ENCODE data around the gene TTC21B.

The TTC21B gene

DNA sequence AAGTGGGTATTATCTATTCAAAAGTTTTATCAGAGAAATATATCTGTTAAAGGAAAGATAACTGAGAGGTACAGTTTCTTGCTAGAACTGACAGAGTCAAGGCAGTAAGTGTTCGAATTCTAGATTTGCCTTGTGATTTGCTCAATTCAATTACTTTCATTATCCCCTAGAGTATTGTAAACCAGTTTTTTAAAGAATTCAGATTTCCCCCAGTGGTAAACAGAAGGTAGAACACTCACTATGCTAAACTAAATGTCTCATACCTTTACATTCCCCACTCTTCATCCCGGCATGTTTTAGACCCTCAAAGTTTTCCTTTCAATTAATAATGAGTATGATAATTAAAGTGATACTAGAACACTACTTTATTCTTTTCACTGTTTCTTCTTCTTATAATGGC lies 28.6 kb downstream of the TTC21B start:
- peaks cover 11% of the 10 kb centered on the region; the same call in 1 of the 2 replicates for H3K36me3 ChIP-seq (ENCODE audit: low read length)
- TF ChIP-seq EZH2phosphoT487 (conservative IDR thresholded peaks at IDR 0.05; ENCODE audit: low read length), result no peak
- TF ChIP-seq, protein P1, sequence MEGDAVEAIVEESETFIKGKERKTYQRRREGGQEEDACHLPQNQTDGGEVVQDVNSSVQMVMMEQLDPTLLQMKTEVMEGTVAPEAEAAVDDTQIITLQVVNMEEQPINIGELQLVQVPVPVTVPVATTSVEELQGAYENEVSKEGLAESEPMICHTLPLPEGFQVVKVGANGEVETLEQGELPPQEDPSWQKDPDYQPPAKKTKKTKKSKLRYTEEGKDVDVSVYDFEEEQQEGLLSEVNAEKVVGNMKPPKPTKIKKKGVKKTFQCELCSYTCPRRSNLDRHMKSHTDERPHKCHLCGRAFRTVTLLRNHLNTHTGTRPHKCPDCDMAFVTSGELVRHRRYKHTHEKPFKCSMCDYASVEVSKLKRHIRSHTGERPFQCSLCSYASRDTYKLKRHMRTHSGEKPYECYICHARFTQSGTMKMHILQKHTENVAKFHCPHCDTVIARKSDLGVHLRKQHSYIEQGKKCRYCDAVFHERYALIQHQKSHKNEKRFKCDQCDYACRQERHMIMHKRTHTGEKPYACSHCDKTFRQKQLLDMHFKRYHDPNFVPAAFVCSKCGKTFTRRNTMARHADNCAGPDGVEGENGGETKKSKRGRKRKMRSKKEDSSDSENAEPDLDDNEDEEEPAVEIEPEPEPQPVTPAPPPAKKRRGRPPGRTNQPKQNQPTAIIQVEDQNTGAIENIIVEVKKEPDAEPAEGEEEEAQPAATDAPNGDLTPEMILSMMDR (IDR thresholded peaks at IDR 0.05; ENCODE audit: insufficient read depth, low read length, poor library complexity, severe bottlenecking), result no peak
- no peaks in the 10 kb centered on the region for H3K9me3 ChIP-seq (ENCODE audit: insufficient read depth, low read length)
- no peak overlapping the region for H3K27ac ChIP-seq (ENCODE audit: low read depth, low read length)
- H2AFZ ChIP-seq (ENCODE audit: low read depth, low read length, severe bottlenecking), result no peak overlapping the region
- H4K20me1 ChIP-seq (ENCODE audit: low read depth, low read length), result no peaks in the 10 kb centered on the region
- H3K27me3 ChIP-seq (ENCODE audit: low read length), result no peaks in the 10 kb centered on the region
- H3K4me2 ChIP-seq (ENCODE audit: low read depth, low read length, poor library complexity, severe bottlenecking), result no peak overlapping the region
- H3F3A ChIP-seq (ENCODE audit: insufficient read depth), result no peaks in the 10 kb centered on the region
- H3K9me2 ChIP-seq (replicated peaks; ENCODE audit: insufficient read depth, low read length), result no peaks in the 10 kb centered on the region
- no peak overlapping the region for H3K4me3 ChIP-seq (ENCODE audit: insufficient read depth, low read length, poor library complexity, severe bottlenecking)
- no peaks in the 10 kb centered on the region for H3K79me2 ChIP-seq (ENCODE audit: insufficient read depth, low read length)
- no peak overlapping the region for H3K9ac ChIP-seq (ENCODE audit: low read length)

DNA sequence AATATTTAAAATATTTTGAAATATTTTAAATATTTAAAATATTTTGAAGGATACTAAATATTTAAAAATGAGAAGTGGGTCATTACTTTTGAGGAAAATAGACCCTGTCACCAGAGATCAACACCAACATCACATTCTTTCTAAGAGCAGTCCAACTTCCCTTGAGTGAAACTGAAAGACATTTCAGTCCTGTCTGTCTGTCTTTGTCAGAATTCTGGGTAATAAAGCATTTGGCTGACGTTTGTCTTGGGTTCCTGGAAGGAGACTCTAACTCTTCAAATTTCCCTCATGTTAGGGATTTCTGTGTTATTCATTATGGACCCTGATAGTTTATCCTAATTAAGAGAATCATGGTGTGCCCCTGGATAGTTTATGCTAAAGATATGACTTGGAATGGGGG lies 32.8 kb downstream of the TTC21B start:
- no peaks in the 10 kb centered on the region for H4K20me1 ChIP-seq (ENCODE audit: low read depth, low read length)
- no peak for TF ChIP-seq EZH2phosphoT487 (conservative IDR thresholded peaks at IDR 0.05; ENCODE audit: low read length)
- no peak overlapping the region for H2AFZ ChIP-seq (ENCODE audit: low read depth, low read length, severe bottlenecking)
- H3K79me2 ChIP-seq (ENCODE audit: insufficient read depth, low read length), result no peaks in the 10 kb centered on the region
- H3K4me2 ChIP-seq (ENCODE audit: low read depth, low read length, poor library complexity, severe bottlenecking), result no peak overlapping the region
- no peaks in the 10 kb centered on the region for H3K27me3 ChIP-seq (ENCODE audit: low read length)
- H3K36me3 ChIP-seq (ENCODE audit: low read length), result peaks cover 2% of the 10 kb centered on the region; the same call in 1 of the 2 replicates
- H3K4me3 ChIP-seq (ENCODE audit: insufficient read depth, low read length, poor library complexity, severe bottlenecking), result no peak overlapping the region
- no peaks in the 10 kb centered on the region for H3K9me2 ChIP-seq (replicated peaks; ENCODE audit: insufficient read depth, low read length)
- no peaks in the 10 kb centered on the region for H3F3A ChIP-seq (ENCODE audit: insufficient read depth)
- no peak overlapping the region for H3K9ac ChIP-seq (ENCODE audit: low read length)
- H3K9me3 ChIP-seq (ENCODE audit: insufficient read depth, low read length), result no peaks in the 10 kb centered on the region
- no peak overlapping the region for H3K27ac ChIP-seq (ENCODE audit: low read depth, low read length)

DNA sequence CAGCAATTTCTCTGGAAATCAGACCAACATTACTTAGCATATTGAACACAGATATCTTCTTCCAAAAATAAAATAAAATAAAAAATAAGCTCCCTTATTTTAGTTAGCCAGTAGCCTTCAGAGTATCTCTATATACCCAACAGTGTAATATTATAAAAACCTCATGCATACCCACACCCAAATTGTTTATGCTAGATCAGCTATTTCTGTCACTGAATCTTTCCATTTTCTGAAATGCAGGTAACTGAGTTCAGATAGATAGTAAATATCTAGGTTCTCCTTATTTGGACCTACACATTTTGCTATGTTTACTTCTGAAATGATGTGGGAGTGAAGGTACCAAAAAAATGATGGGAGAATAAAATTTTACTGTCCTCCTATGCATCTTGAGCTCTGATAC lies 39.9 kb downstream of the TTC21B start:
- H3K9me2 ChIP-seq (replicated peaks; ENCODE audit: insufficient read depth, low read length), result no peaks in the 10 kb centered on the region
- no peak for TF ChIP-seq EZH2phosphoT487 (conservative IDR thresholded peaks at IDR 0.05; ENCODE audit: low read length)
- TF ChIP-seq, protein P1 (IDR thresholded peaks at IDR 0.05; ENCODE audit: insufficient read depth, low read length, poor library complexity, severe bottlenecking), result no peak
- H3K36me3 ChIP-seq (ENCODE audit: low read length), result no peaks in the 10 kb centered on the region
- H3F3A ChIP-seq (ENCODE audit: insufficient read depth), result no peaks in the 10 kb centered on the region
- no peaks in the 10 kb centered on the region for H4K20me1 ChIP-seq (ENCODE audit: low read depth, low read length)
- H2AFZ ChIP-seq (ENCODE audit: low read depth, low read length, severe bottlenecking), result no peak overlapping the region
- H3K9me3 ChIP-seq (ENCODE audit: insufficient read depth, low read length), result no peaks in the 10 kb centered on the region
- H3K4me3 ChIP-seq (ENCODE audit: insufficient read depth, low read length, poor library complexity, severe bottlenecking), result no peak overlapping the region
- no peak overlapping the region for H3K9ac ChIP-seq (ENCODE audit: low read length)
- H3K4me2 ChIP-seq (ENCODE audit: low read depth, low read length, poor library complexity, severe bottlenecking), result no peak overlapping the region
- no peaks in the 10 kb centered on the region for H3K27me3 ChIP-seq (ENCODE audit: low read length)
- no peak overlapping the region for H3K27ac ChIP-seq (ENCODE audit: low read depth, low read length)
- no peaks in the 10 kb centered on the region for H3K79me2 ChIP-seq (ENCODE audit: insufficient read depth, low read length)

DNA sequence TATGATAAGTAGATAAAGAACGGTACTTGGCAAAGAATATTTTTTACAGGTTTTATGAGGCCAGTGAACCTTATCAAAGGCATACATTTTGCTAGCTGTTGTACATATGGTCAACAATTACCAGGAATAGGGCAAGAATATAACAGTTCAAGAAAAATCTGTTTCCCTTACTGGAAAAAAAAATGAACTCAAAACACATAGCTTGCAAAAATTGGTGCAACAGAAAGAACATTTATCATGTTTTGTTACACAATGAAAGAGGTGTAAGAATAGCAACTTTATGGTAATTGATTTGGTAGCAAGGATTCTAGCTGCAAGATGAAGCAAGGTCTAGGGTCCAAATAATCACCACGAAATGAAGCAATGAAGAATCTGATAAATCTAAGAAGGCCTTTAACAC lies 41.6 kb downstream of the TTC21B start:
- Histone ChIP-seq H2AFZ (ENCODE audit: low read depth, low read length, severe bottlenecking) (no peak overlapping the region), H3K27me3 (ENCODE audit: low read length) (no peaks in the 10 kb centered on the region), H3K36me3 (ENCODE audit: low read length) (no peaks in the 10 kb centered on the region; the same call in 1 of the 2 replicates), H3F3A (ENCODE audit: insufficient read depth) (no peaks in the 10 kb centered on the region), H3K9me3 (ENCODE audit: insufficient read depth, low read length) (no peaks in the 10 kb centered on the region), H3K4me2 (ENCODE audit: low read depth, low read length, poor library complexity, severe bottlenecking) (no peak overlapping the region), H4K20me1 (ENCODE audit: low read depth, low read length) (no peaks in the 10 kb centered on the region), H3K9me2 (replicated peaks; ENCODE audit: insufficient read depth, low read length) (no peaks in the 10 kb centered on the region), H3K79me2 (ENCODE audit: insufficient read depth, low read length) (no peaks in the 10 kb centered on the region), H3K4me3 (ENCODE audit: insufficient read depth, low read length, poor library complexity, severe bottlenecking) (no peak overlapping the region), H3K9ac (ENCODE audit: low read length) (no peak overlapping the region), H3K27ac (ENCODE audit: low read depth, low read length) (no peak overlapping the region)
- TF ChIP-seq, protein P1 (IDR thresholded peaks at IDR 0.05; ENCODE audit: insufficient read depth, low read length, poor library complexity, severe bottlenecking), result no peak
- TF ChIP-seq EZH2phosphoT487 (conservative IDR thresholded peaks at IDR 0.05; ENCODE audit: low read length), result no peak
